Neuronal stem cell (in vitro differentiated cells): Measurements from ENCODE around the gene PLCH1.
"Not testable (repeated sequence)": the region's sequence is repeated elsewhere in the genome, so short reads cannot be mapped to it uniquely, and the experiment has no call there.

Experiments
- DNase-seq: peaks from one replicate; pipeline ENCODE4 v3.0.0-alpha.2; 2013; ENCODE audit warnings: low spot score
- H2AFZ ChIP-seq: one replicate; pipeline ENCODE4 v1.6.1; 2013; ENCODE audit warnings: mild to moderate bottlenecking, low read length, inconsistent platforms
- H2AK5ac ChIP-seq: 2 replicates; pipeline ENCODE4 v1.6.1; 2013; ENCODE audit warnings: low read depth, mild to moderate bottlenecking, inconsistent platforms, low read length, moderate library complexity, mixed read lengths
- H2BK120ac ChIP-seq: 2 replicates; pipeline ENCODE4 v1.6.1; 2013; ENCODE audit warnings: low read depth, mild to moderate bottlenecking, inconsistent platforms, low read length, moderate library complexity, mixed read lengths
- H2BK12ac ChIP-seq: one replicate; pipeline ENCODE4 v1.6.1; 2013; ENCODE audit warnings: low read length, inconsistent platforms
- H2BK15ac ChIP-seq: 2 replicates; pipeline ENCODE4 v1.6.1; 2013; ENCODE audit warnings: mild to moderate bottlenecking, low read length, inconsistent platforms, mixed read lengths
- H2BK5ac ChIP-seq: one replicate; pipeline ENCODE4 v1.6.1; 2013; ENCODE audit warnings: inconsistent platforms, mild to moderate bottlenecking, low read length, moderate library complexity
- H3K14ac ChIP-seq: one replicate; pipeline ENCODE4 v1.6.1; 2013; ENCODE audit warnings: low read length, inconsistent platforms
- H3K18ac ChIP-seq: 2 replicates; pipeline ENCODE4 v1.6.1; 2013; ENCODE audit warnings: low read length, inconsistent platforms
- H3K23ac ChIP-seq: 2 replicates; pipeline ENCODE4 v1.6.1; 2013; ENCODE audit warnings: low read depth, mild to moderate bottlenecking, mixed read lengths, low read length, inconsistent platforms; ENCODE audit not compliant: poor library complexity
- H3K27ac ChIP-seq: replicated peaks from 3 replicates; pipeline ENCODE4 v1.5.1; 2013; ENCODE audit warnings: low read length, inconsistent platforms
- H3K27me3 ChIP-seq, 3 experiments: 2 replicates each; pipeline ENCODE4 v1.6.1; 2013; ENCODE audit warnings: low read length in 3 of 3, mild to moderate bottlenecking in 2 of 3, inconsistent platforms in 1 of 3, low read depth in 1 of 3, mixed read lengths in 1 of 3, moderate library complexity in 1 of 3; ENCODE audit not compliant: control insufficient read depth in 3 of 3, insufficient read depth in 3 of 3
- H3K36me3 ChIP-seq, 2 donors: replicated peaks in 1 of 2; 2 replicates each; pipeline ENCODE4 v1.6.1; 2013; ENCODE audit warnings: low read length in 2 of 2; ENCODE audit not compliant: control insufficient read depth in 2 of 2, insufficient read depth in 2 of 2
- H3K4ac ChIP-seq: 2 replicates; pipeline ENCODE4 v1.6.1; 2013; ENCODE audit warnings: inconsistent platforms, mild to moderate bottlenecking, low read length, moderate library complexity
- H3K4me1 ChIP-seq, 2 donors: 1 replicate in 1 of 2; 2 replicates in 1 of 2; pipeline ENCODE4 v1.6.1; 2013; ENCODE audit warnings: low read length in 2 of 2, low read depth in 1 of 2; ENCODE audit not compliant: control insufficient read depth in 2 of 2, insufficient read depth in 1 of 2
- H3K4me2 ChIP-seq: one replicate; pipeline ENCODE4 v1.6.1; 2013; ENCODE audit warnings: mild to moderate bottlenecking, low read length, inconsistent platforms; ENCODE audit not compliant: insufficient read depth, poor library complexity, severe bottlenecking
- H3K4me3 ChIP-seq, 2 donors: 2 replicates each; pipeline ENCODE4 v1.5.1; 2013; ENCODE audit warnings: low read length in 2 of 2, mild to moderate bottlenecking in 2 of 2, inconsistent platforms in 1 of 2, moderate library complexity in 1 of 2
- H3K79me1 ChIP-seq: one replicate; pipeline ENCODE4 v1.6.1; 2013; ENCODE audit warnings: low read depth, mild to moderate bottlenecking, inconsistent platforms, low read length, moderate library complexity
- H3K9ac ChIP-seq: one replicate; pipeline ENCODE4 v1.6.1; 2013; ENCODE audit warnings: mild to moderate bottlenecking, low read depth, low read length, inconsistent platforms; ENCODE audit not compliant: poor library complexity
- H3K9me3 ChIP-seq, 2 donors: replicated peaks in 1 of 2; 2 replicates each; pipeline versions ENCODE3 to v1.6.1; 2013; ENCODE audit warnings: low read length in 2 of 2, mild to moderate bottlenecking in 2 of 2, inconsistent platforms in 1 of 2, low read depth in 1 of 2, mixed read lengths in 1 of 2, moderate library complexity in 1 of 2; ENCODE audit not compliant: control insufficient read depth in 2 of 2, insufficient read depth in 1 of 2
- H4K8ac ChIP-seq: one replicate; pipeline ENCODE4 v1.6.1; 2013; ENCODE audit warnings: low read depth, mild to moderate bottlenecking, inconsistent platforms, low read length, moderate library complexity
- H4K91ac ChIP-seq: one replicate; pipeline ENCODE4 v1.6.1; 2013; ENCODE audit warnings: low read length, low read depth, mild to moderate bottlenecking, inconsistent platforms; ENCODE audit not compliant: poor library complexity
- WGBS, 2 donors: extraction: QIAGEN DNeasy Blood & Tissue Kit; methylation state at CpG; one replicate each; pipeline ENCODE4 v1.1.7; 2013; ENCODE audit warnings: missing lambda C conversion rate in 2 of 2, mixed read lengths in 1 of 2; ENCODE audit not compliant: insufficient read length in 2 of 2, insufficient replicate concordance in 1 of 2; ENCODE audit errors: extremely low coverage in 2 of 2; 5-methylcytosine and 5-hydroxymethylcytosine counted together

PLCH1 gene

DNA sequence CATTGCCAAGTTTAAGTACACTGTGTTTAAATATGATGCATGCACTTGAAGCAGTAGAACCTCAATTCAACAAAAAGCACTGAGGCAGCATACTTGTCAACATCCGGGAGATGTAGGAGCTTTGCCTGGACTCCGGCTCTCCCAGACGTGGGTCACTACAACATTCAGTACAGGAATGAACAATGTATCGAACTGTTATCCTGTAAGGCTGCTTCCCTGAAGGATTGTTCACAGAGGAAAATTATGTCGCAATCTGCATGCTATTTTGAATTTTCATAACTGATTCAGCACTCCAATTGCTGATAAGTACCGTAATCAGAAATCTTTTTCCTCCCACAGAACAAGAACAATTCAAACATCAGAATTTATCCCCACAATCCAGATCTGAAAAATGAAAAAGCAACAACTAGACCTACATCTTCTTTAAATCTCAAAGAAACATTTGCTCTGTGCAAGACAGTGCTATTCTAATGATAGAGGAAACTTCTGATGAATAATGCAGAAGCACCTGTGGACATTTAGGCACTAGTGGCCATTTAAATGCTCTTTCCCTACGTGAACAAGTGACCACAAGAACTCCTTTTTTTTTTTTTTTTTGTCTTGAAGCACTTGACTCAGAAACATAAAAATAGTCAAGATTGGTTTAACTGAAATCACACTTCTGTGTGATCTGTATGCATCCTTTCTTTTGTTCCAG is 113.4 kb downstream of the PLCH1 start:
- Histone ChIP-seq H3K4me3 (no peak overlapping the region), H2BK12ac (no peak overlapping the region), H3K36me3 (peaks cover 0 to 54% of the 10 kb centered on the region in 2 donors), H3K9ac (no peak overlapping the region), H3K27ac (no peak overlapping the region), H3K4me1 (peaks cover 0 to 39% of the 10 kb centered on the region in 2 donors), H3K27me3 (no peaks in the 10 kb centered on the region), H2BK15ac (no peak overlapping the region), H4K8ac (no peak overlapping the region), H3K4ac (no peak overlapping the region), H3K4me2 (no peak overlapping the region), H2BK120ac (no peak overlapping the region), H3K14ac (no peak overlapping the region), H3K18ac (no peak overlapping the region), H3K23ac (no peak overlapping the region), H2AK5ac (no peak overlapping the region), H2BK5ac (no peak overlapping the region), H3K9me3 (peaks cover 0 to 12% of the 10 kb centered on the region in 2 donors), H3K79me1 (no peaks in the 10 kb centered on the region), H4K91ac (no peak overlapping the region), H2AFZ (no peak overlapping the region)
- WGBS, 2 donors: no CpG with 5 or more reads among the region's 7 CpGs
- DNase-seq: no peak

DNA sequence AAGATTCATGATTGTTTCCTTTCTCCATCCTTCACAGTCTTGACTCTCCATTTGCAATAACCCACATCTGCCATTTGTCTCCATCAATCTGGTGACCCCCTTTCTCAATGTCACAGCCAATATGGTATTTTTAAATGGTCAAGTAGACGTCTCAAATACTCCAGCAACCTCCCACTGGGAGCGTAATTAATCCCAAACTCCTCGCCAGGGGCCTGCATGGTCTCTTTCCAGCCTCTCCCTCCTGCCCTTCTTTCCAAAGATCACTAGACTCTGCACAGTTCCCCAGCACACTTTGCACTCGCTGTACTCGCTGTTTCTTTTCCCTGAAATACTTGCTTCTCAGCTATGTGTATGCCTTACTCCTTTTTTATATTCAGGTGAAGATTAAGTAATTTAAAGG is 115.3 kb downstream of the PLCH1 start:
- Histone ChIP-seq H2BK12ac (no peak overlapping the region), H4K91ac (no peak overlapping the region), H2AFZ (no peak overlapping the region), H3K4me3 (no peak overlapping the region), H4K8ac (no peak overlapping the region), H3K18ac (no peak overlapping the region), H2AK5ac (no peak overlapping the region), H3K9ac (no peak overlapping the region), H3K4ac (no peak overlapping the region), H3K14ac (no peak overlapping the region), H3K4me1 (peaks cover 0 to 39% of the 10 kb centered on the region in 2 donors), H3K27me3 (no peaks in the 10 kb centered on the region), H3K79me1 (no peaks in the 10 kb centered on the region), H2BK120ac (no peak overlapping the region), H2BK5ac (no peak overlapping the region), H3K9me3 (peaks cover 0 to 29% of the 10 kb centered on the region in 2 donors), H3K27ac (no peak overlapping the region), H3K36me3 (peaks cover 0 to 40% of the 10 kb centered on the region in 2 donors), H3K4me2 (no peak overlapping the region), H3K23ac (no peak overlapping the region), H2BK15ac (no peak overlapping the region)
- DNase-seq: no peak
- no CpG with 5 or more reads among the region's 5 CpGs for WGBS, 2 donors

DNA sequence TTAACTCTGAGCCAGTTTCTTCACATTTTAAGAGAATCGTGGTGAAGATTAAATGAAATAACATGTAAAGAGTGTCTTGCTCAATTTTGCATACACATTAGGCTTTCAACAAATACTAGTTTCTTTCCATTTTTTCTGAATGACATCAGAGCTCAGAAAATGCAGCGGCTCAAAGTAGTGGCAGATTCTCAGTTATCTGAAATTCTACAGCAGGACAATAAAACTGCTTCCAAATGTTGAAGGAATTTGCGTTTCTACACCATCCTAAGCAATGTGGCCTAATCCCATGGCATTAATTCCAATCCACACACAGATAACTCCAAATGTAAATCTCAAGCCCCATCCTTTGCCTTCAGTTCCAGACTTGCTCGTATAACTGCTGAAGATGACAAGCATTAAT is 115.8 kb downstream of the PLCH1 start:
- Histone ChIP-seq H3K36me3 (peaks cover 0 to 35% of the 10 kb centered on the region in 2 donors), H2BK15ac (no peak overlapping the region), H3K9ac (no peak overlapping the region), H3K27me3 (no peaks in the 10 kb centered on the region), H2BK5ac (no peak overlapping the region), H4K91ac (no peak overlapping the region), H3K23ac (no peak overlapping the region), H3K9me3 (peaks cover 0 to 29% of the 10 kb centered on the region in 2 donors), H3K14ac (no peak overlapping the region), H2AK5ac (no peak overlapping the region), H3K27ac (no peak overlapping the region), H2BK12ac (no peak overlapping the region), H3K4me3 (no peak overlapping the region), H2BK120ac (no peak overlapping the region), H3K4ac (no peak overlapping the region), H4K8ac (no peak overlapping the region), H3K4me2 (no peak overlapping the region), H3K18ac (no peak overlapping the region), H3K79me1 (no peaks in the 10 kb centered on the region), H3K4me1 (peaks cover 0 to 39% of the 10 kb centered on the region in 2 donors), H2AFZ (no peak overlapping the region)
- WGBS, 2 donors: no CpG with 5 or more reads among the region's 4 CpGs
- DNase-seq: no peak

DNA sequence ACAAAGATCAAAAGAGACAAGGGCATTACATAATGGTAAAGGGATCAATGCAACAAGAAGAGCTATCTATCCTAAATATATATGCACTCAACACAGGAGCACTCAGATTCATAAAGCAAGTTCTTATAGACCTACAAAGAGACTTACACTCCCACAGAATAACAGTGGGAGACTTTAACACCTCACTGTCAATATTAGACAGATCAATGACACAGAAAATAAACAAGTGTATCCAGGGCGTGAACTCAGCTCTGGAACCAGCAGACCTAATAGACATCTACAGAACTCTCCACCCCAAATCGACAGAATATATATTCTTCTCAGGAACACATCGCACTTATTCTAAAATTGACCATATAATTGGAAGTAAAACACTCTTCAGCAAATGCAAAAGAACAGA is 122.2 kb downstream of the PLCH1 start:
- H3K4me2 ChIP-seq, H3K18ac ChIP-seq: not testable (repeated sequence)
- WGBS, 2 donors: no CpG with 5 or more reads among the region's 3 CpGs

More for the DNA sequence above, 122.2 kb downstream of the PLCH1 start:
- not testable (repeated sequence) for H3K14ac ChIP-seq, H2AK5ac ChIP-seq, H3K4me3 ChIP-seq, H3K27me3 ChIP-seq, H4K8ac ChIP-seq, H4K91ac ChIP-seq, H3K23ac ChIP-seq, H3K4ac ChIP-seq, H3K9ac ChIP-seq, DNase-seq, H2AFZ ChIP-seq, H2BK15ac ChIP-seq, H2BK12ac ChIP-seq, H3K27ac ChIP-seq, H2BK5ac ChIP-seq, H2BK120ac ChIP-seq, H3K79me1 ChIP-seq
- peaks cover 6 to 18% of the 10 kb centered on the region in 2 donors for H3K4me1 ChIP-seq
- H3K9me3 ChIP-seq: peaks cover 0 to 36% of the 10 kb centered on the region in 2 donors
- peaks cover 0 to 13% of the 10 kb centered on the region in 2 donors for H3K36me3 ChIP-seq
